Measurements from ENCODE around the gene KDM4C. TPM values are rescaled to one million over a fixed set of nuclear protein-coding genes. Genes with fewer than 3 reads are reported as not detected.

The KDM4C gene
- total and polyA plus RNA-seq, 2 of the 4 experiments (the other 2 are of a cell fraction) = 11.8 to 23.8 TPM

- H3K27me3 ChIP-seq (ENCODE audit: control insufficient read depth, insufficient read depth, low read length) = no peaks in the 10 kb centered on the region
- intact Hi-C loops (cut with micrococcal nuclease) = no loop called here
- BruUV-seq (replicated peaks) = no TSS peak
- H2BK5ac ChIP-seq (ENCODE audit: low read depth, low read length, poor library complexity, severe bottlenecking) = no peak overlapping the region
- H2AFZ ChIP-seq (replicated peaks; ENCODE audit: low read length, poor library complexity) = no peak overlapping the region
- in situ Hi-C loops (cut with MboI; ENCODE audit: low sequenced_read_pairs) = no loop called here
- H3K4me3 ChIP-seq (ENCODE audit: insufficient read depth, low read depth, low read length) = no peak overlapping the region
- no peak overlapping the region for H2AK9ac ChIP-seq (replicated peaks; ENCODE audit: low read depth, low read length, poor library complexity)
- no peak overlapping the region for H2AK5ac ChIP-seq (ENCODE audit: low read depth, low read length)
- H2BK120ac ChIP-seq (ENCODE audit: low read depth, low read length) = no peak overlapping the region
- H2BK15ac ChIP-seq (ENCODE audit: low read depth, low read length) = no peak overlapping the region
- no peaks in the 10 kb centered on the region for H4K20me1 ChIP-seq (ENCODE audit: insufficient read depth, low read length)
- H4K8ac ChIP-seq (ENCODE audit: low read depth in 2 of 2, low read length in 2 of 2) = no peak overlapping the region
- H3K4ac ChIP-seq (ENCODE audit: low read depth, low read length) = no peak overlapping the region
- peaks cover 3% of the 10 kb centered on the region in 2 experiments; a peak in 3 of 4 replicates for H3K79me1 ChIP-seq (ENCODE audit: low read depth in 1 of 2, low read length in 2 of 2)
- DNase-seq (peak; percentile 27), ATAC-seq (ENCODE audit: low read depth) (peak; percentile 53)
- no CpG with 5 or more reads among the region's 2 CpGs for WGBS, 2 experiments (ENCODE audit: extremely low coverage in 2 of 2, insufficient read length in 1 of 2)
- ChIA-PET POLR2A (ENCODE audit: unreplicated experiment) (no interaction called here), CTCF (interaction anchor here (0.6 to 0.8 kb wide), 2 partner anchors 18 to 42 kb away, joined by 3 to 4 read pairs; no protein-coding TSS in a partner anchor)
- H3K56ac ChIP-seq (ENCODE audit: extremely low read depth, insufficient read depth, low read length) = no peak overlapping the region
- no peaks in the 10 kb centered on the region for H3K36me3 ChIP-seq (ENCODE audit: control insufficient read depth, insufficient read depth, low read length)
- no peak overlapping the region for H4K91ac ChIP-seq (ENCODE audit: insufficient read depth, low read depth, low read length)
- H3K27ac ChIP-seq (ENCODE audit: insufficient read depth, low read length) = no peak overlapping the region
- TF ChIP-seq, protein P1, sequence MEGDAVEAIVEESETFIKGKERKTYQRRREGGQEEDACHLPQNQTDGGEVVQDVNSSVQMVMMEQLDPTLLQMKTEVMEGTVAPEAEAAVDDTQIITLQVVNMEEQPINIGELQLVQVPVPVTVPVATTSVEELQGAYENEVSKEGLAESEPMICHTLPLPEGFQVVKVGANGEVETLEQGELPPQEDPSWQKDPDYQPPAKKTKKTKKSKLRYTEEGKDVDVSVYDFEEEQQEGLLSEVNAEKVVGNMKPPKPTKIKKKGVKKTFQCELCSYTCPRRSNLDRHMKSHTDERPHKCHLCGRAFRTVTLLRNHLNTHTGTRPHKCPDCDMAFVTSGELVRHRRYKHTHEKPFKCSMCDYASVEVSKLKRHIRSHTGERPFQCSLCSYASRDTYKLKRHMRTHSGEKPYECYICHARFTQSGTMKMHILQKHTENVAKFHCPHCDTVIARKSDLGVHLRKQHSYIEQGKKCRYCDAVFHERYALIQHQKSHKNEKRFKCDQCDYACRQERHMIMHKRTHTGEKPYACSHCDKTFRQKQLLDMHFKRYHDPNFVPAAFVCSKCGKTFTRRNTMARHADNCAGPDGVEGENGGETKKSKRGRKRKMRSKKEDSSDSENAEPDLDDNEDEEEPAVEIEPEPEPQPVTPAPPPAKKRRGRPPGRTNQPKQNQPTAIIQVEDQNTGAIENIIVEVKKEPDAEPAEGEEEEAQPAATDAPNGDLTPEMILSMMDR (conservative IDR thresholded peaks at IDR 0.05; ENCODE audit: low read depth, low read length) = peak; percentile 40
- TF ChIP-seq RAD21 (IDR thresholded peaks at IDR 0.05; ENCODE audit: low read length) (peak; percentile 24), CEBPB (IDR thresholded peaks at IDR 0.05; ENCODE audit: low read depth, low read length) (no peak), NFE2L2 (IDR thresholded peaks at IDR 0.05; ENCODE audit: low read depth, low read length) (no peak)
- dilution Hi-C loops (cut with HindIII; ENCODE audit: low sequenced_read_pairs, unreplicated experiment) = no loop called here
- no peaks in the 10 kb centered on the region for H3K9me3 ChIP-seq (ENCODE audit: control insufficient read depth, insufficient read depth, low read length)
- H3K4me1 ChIP-seq (ENCODE audit: control insufficient read depth, insufficient read depth, low read length) = no peaks in the 10 kb centered on the region
- no peak overlapping the region for H3K23ac ChIP-seq (ENCODE audit: low read depth, low read length)
- H3K4me2 ChIP-seq (ENCODE audit: low read depth, low read length) = no peak overlapping the region
- no peak overlapping the region for H3K9ac ChIP-seq (ENCODE audit: low read depth, low read length)
- no peak overlapping the region for H4K5ac ChIP-seq (ENCODE audit: low read depth, low read length)
- H3K14ac ChIP-seq (replicated peaks; ENCODE audit: low read depth, low read length) = no peak overlapping the region
- no peak overlapping the region for H3K18ac ChIP-seq (ENCODE audit: low read depth, low read length)
- H2BK20ac ChIP-seq (ENCODE audit: low read depth, low read length) = no peak overlapping the region
- 0 out of 2 replicates have a peak, but pooled peaks cover 3% of the 10 kb centered on the region for H3K9me1 ChIP-seq (ENCODE audit: insufficient read depth, low read length)
Measured at GRCh38 chr9:6845880-6846279, 88.1 kb downstream of the KDM4C start.
